ENCODE measurements around the gene SUSD2. TPM values are rescaled to one million over a fixed set of nuclear protein-coding genes. Genes with fewer than 3 reads are reported as not detected.

The SUSD2 gene
- polyA plus RNA-seq, 2 donors: 0.73 to 1.4 TPM

DNA sequence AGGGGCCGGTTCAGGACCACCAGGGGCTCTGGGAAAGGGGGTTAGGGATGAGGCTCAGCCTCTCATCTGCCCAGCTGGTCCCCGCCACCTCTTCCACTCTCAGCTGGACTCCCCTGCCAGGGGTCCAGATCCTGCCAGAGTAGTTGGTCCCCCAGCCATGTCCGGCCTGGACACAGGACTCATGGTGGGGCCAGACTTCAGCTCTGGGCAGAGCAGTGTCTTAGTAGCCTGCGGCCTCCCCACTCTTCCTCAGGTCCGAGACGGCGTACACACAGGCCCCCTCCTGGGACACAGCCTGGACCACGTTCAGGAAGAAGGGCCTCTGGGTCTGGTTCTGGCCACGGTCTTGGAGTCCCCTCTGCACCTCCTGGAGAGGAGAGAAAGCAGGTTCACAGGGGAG is 38.5 kb downstream of the SUSD2 start:
- no peaks in the 10 kb centered on the region for H3K36me3 ChIP-seq (ENCODE audit: control insufficient read depth in 2 of 2, insufficient read depth in 2 of 2, low read length in 1 of 2)
- H3K4me3 ChIP-seq (ENCODE audit: low read depth in 1 of 2, low read length in 2 of 2): no peak overlapping the region
- 87 to 93% methylated on average over 9 of the region's 9 CpGs for WGBS, 2 donors
- peaks cover 2% of the 10 kb centered on the region in 2 donors for H3K9me3 ChIP-seq (ENCODE audit: control insufficient read depth in 2 of 2, insufficient read depth in 1 of 2, low read depth in 1 of 2, low read length in 1 of 2)
- no peaks in the 10 kb centered on the region for H3K27me3 ChIP-seq (ENCODE audit: control insufficient read depth in 1 of 2, insufficient read depth in 2 of 2, low read length in 2 of 2)
- no peaks in the 10 kb centered on the region for H3K4me1 ChIP-seq (ENCODE audit: control insufficient read depth in 2 of 2, insufficient read depth in 2 of 2, low read length in 1 of 2)
- no peak overlapping the region for H3K27ac ChIP-seq (ENCODE audit: low read depth in 2 of 2, low read length in 1 of 2)

DNA sequence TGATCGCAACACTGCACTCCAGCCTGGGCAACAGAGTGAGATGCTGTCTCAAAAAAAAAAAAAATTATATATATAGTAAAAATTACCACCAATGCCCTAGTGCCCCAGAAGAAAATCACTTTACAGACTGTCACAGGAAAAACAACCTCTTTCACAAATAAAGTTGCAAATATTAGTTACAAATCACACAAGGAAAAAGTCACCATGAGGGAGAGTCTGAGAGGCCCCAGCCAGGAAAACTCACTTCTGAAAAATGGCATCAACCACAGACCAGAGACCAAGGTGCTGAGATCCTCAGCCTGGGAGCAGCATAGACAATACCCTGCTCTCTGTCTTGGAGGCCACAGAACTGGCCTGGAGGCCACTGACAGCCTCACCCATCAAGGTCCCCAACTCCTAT is 43.2 kb downstream of the SUSD2 start:
- Histone ChIP-seq H3K4me3 (ENCODE audit: low read depth in 1 of 2, low read length in 2 of 2) (no peak overlapping the region), H3K27ac (ENCODE audit: low read depth in 2 of 2, low read length in 1 of 2) (no peak overlapping the region), H3K27me3 (ENCODE audit: control insufficient read depth in 1 of 2, insufficient read depth in 2 of 2, low read length in 2 of 2) (no peaks in the 10 kb centered on the region), H3K9me3 (ENCODE audit: control insufficient read depth in 2 of 2, insufficient read depth in 1 of 2, low read depth in 1 of 2, low read length in 1 of 2) (peaks cover 7% of the 10 kb centered on the region in 2 donors), H3K36me3 (ENCODE audit: control insufficient read depth in 2 of 2, insufficient read depth in 2 of 2, low read length in 1 of 2) (peaks cover 2 to 3% of the 10 kb centered on the region in 2 donors), H3K4me1 (ENCODE audit: control insufficient read depth in 2 of 2, insufficient read depth in 2 of 2, low read length in 1 of 2) (no peaks in the 10 kb centered on the region)
- WGBS, 2 donors: 80 to 100% methylated on average over 1 of the region's 1 CpG

DNA sequence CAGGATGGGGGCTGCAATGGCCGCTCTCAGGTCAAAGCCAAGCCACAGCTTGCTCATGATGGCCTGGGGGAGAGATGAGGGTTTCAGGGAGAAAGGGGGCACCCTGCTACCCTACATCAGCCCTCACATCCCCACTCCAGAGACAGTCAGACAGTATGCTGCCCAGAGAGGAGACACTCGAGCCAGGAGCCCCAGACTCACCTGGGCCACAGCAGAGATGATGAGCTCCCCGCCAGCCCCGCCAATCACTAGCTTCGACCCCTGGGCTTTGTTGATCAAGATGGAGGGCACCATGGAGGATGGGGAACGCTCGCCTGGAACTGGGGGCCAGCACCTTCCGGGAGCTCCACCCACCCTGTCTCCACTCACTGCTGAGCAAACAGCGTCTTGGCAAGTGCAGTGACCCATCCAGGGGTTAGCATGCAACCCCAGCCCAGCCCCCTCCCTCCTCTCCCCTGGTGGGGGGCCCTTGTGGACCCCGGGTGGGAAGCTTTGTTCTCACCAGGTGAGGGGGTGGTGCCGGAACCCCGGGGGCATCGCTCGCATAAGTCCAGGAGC is 43.8 kb downstream of the SUSD2 start:
- 82 to 89% methylated on average over 12 to 14 of the region's 14 CpGs for WGBS, 2 donors
- Histone ChIP-seq H3K27me3 (ENCODE audit: control insufficient read depth in 1 of 2, insufficient read depth in 2 of 2, low read length in 2 of 2) (no peaks in the 10 kb centered on the region), H3K9me3 (ENCODE audit: control insufficient read depth in 2 of 2, insufficient read depth in 1 of 2, low read depth in 1 of 2, low read length in 1 of 2) (peaks cover 7% of the 10 kb centered on the region in 2 donors), H3K36me3 (ENCODE audit: control insufficient read depth in 2 of 2, insufficient read depth in 2 of 2, low read length in 1 of 2) (peaks cover 2 to 3% of the 10 kb centered on the region in 2 donors), H3K4me3 (ENCODE audit: low read depth in 1 of 2, low read length in 2 of 2) (no peak overlapping the region), H3K4me1 (ENCODE audit: control insufficient read depth in 2 of 2, insufficient read depth in 2 of 2, low read length in 1 of 2) (no peaks in the 10 kb centered on the region), H3K27ac (ENCODE audit: low read depth in 2 of 2, low read length in 1 of 2) (no peak overlapping the region)

DNA sequence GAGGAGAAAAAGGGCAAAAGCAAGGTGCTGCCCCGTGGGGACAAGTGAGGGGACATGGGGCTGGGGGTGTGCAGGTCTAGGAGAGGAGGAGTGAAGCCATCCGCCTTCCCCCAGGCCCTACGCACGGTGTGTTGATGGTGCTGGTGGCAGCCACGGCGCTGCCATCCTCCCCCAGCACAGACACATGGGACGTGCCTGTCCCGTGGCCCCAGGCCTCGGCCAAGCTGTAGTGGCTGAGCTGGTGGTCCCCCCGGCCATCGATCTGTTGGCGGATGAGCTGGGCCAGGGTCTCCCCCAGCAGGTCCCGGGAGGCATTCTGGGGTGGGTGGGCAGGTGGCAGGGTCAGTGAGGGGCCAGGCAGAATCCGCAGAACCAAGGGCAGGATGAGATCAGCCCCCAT is 44.7 kb downstream of the SUSD2 start:
- H3K4me3 ChIP-seq (ENCODE audit: low read depth in 1 of 2, low read length in 2 of 2): no peak overlapping the region
- H3K27ac ChIP-seq (ENCODE audit: low read depth in 2 of 2, low read length in 1 of 2): no peak overlapping the region
- peaks cover 2 to 3% of the 10 kb centered on the region in 2 donors for H3K36me3 ChIP-seq (ENCODE audit: control insufficient read depth in 2 of 2, insufficient read depth in 2 of 2, low read length in 1 of 2)
- no peaks in the 10 kb centered on the region for H3K27me3 ChIP-seq (ENCODE audit: control insufficient read depth in 1 of 2, insufficient read depth in 2 of 2, low read length in 2 of 2)
- no peaks in the 10 kb centered on the region for H3K4me1 ChIP-seq (ENCODE audit: control insufficient read depth in 2 of 2, insufficient read depth in 2 of 2, low read length in 1 of 2)
- peaks cover 7% of the 10 kb centered on the region in 2 donors for H3K9me3 ChIP-seq (ENCODE audit: control insufficient read depth in 2 of 2, insufficient read depth in 1 of 2, low read depth in 1 of 2, low read length in 1 of 2)
- 96% methylated on average over 12 to 14 of the region's 14 CpGs for WGBS, 2 donors

DNA sequence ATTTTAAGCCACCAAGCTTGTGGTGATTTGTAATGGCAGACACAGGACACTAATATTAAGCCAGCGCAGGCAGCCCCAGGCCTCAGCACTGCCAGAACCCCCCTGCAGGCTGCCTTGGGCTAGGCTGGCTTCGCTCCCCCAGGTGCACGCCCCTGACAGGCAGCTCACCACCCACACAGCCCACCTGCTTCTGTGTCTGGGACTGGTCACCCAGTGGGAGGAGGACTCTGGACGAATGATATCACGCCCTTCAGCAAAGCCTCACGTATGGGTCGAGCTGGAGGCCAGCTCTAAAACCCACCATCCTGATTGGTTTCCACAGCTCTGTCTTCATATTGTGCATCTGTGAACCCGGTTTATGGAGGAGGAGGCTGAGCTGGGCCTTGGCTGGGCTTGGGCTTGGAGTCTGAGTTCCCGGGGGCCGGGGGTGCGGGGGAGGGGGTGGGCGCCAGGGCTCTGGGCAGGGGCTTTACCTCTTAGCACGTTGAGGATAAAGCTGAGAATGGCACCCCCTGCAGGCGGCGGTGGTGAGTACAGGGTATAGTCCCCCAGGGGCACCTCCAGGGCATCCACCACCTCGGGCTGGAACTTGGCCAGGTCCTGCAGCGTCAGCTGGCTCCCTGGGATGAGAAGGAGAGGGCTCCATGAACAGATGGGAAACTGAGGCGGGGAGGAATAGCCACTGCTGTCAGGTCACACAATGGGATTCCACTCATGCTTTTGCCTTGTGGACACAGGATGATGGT is 49.8 kb downstream of the SUSD2 start:
- Histone ChIP-seq H3K4me1 (ENCODE audit: control insufficient read depth in 2 of 2, insufficient read depth in 2 of 2, low read length in 1 of 2) (no peaks in the 10 kb centered on the region), H3K36me3 (ENCODE audit: control insufficient read depth in 2 of 2, insufficient read depth in 2 of 2, low read length in 1 of 2) (no peaks in the 10 kb centered on the region), H3K4me3 (ENCODE audit: low read depth in 1 of 2, low read length in 2 of 2) (no peak overlapping the region), H3K9me3 (ENCODE audit: control insufficient read depth in 2 of 2, insufficient read depth in 1 of 2, low read depth in 1 of 2, low read length in 1 of 2) (no peaks in the 10 kb centered on the region), H3K27ac (ENCODE audit: low read depth in 2 of 2, low read length in 1 of 2) (no peak overlapping the region), H3K27me3 (ENCODE audit: control insufficient read depth in 1 of 2, insufficient read depth in 2 of 2, low read length in 2 of 2) (no peaks in the 10 kb centered on the region)
- 58 to 59% methylated on average over 18 of the region's 18 CpGs for WGBS, 2 donors

DNA sequence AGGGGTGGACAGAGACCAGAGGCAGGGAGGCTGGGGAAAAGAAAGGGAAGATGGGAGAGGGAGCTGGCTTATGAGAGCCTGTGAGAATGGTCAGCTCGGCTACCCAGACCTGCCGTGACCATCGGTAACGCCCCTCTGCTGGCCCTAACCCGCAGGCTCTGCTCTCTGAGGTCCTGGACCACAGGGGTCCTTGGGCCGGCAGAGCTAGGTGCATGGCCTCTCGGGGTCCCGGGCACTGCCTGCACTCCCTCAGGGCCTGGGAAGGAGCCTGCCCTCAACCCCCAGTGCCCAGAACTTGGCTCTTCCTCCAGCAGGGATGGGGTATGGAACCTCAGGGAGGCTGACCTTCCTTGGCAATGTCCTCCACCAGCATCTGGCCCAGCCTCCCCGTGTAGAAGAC is 50.4 kb downstream of the SUSD2 start:
- H3K36me3 ChIP-seq (ENCODE audit: control insufficient read depth in 2 of 2, insufficient read depth in 2 of 2, low read length in 1 of 2): no peaks in the 10 kb centered on the region
- no peaks in the 10 kb centered on the region for H3K27me3 ChIP-seq (ENCODE audit: control insufficient read depth in 1 of 2, insufficient read depth in 2 of 2, low read length in 2 of 2)
- 88 to 91% methylated on average over 7 to 9 of the region's 9 CpGs for WGBS, 2 donors
- H3K9me3 ChIP-seq (ENCODE audit: control insufficient read depth in 2 of 2, insufficient read depth in 1 of 2, low read depth in 1 of 2, low read length in 1 of 2): no peaks in the 10 kb centered on the region
- H3K4me1 ChIP-seq (ENCODE audit: control insufficient read depth in 2 of 2, insufficient read depth in 2 of 2, low read length in 1 of 2): no peaks in the 10 kb centered on the region
- H3K27ac ChIP-seq (ENCODE audit: low read depth in 2 of 2, low read length in 1 of 2): no peak overlapping the region
- H3K4me3 ChIP-seq (ENCODE audit: low read depth in 1 of 2, low read length in 2 of 2): no peak overlapping the region

DNA sequence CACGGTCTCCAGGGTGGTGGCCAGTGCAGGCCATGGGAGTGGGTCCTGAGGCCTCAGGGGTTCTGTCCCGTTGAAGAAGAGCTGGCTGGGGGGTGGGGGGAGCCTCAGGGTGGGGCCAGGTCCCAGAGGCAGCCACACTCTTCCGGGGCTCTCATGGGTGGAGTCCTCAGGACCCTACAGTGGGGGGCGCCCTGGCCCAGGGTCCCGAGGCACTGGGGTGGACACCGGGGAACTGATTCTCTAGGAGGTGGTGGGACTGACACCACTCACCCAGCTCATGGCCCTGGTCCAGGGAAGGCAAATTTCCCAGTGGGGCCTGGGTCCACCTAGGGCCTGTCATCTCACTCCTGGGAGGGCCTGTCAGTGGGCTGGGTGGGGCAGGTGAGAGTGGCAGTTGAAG is 50.8 kb downstream of the SUSD2 start:
- no peaks in the 10 kb centered on the region for H3K27me3 ChIP-seq (ENCODE audit: control insufficient read depth in 1 of 2, insufficient read depth in 2 of 2, low read length in 2 of 2)
- WGBS, 2 donors: 91 to 93% methylated on average over 6 of the region's 6 CpGs
- no peaks in the 10 kb centered on the region for H3K4me1 ChIP-seq (ENCODE audit: control insufficient read depth in 2 of 2, insufficient read depth in 2 of 2, low read length in 1 of 2)
- H3K27ac ChIP-seq (ENCODE audit: low read depth in 2 of 2, low read length in 1 of 2): no peak overlapping the region
- no peaks in the 10 kb centered on the region for H3K36me3 ChIP-seq (ENCODE audit: control insufficient read depth in 2 of 2, insufficient read depth in 2 of 2, low read length in 1 of 2)
- H3K9me3 ChIP-seq (ENCODE audit: control insufficient read depth in 2 of 2, insufficient read depth in 1 of 2, low read depth in 1 of 2, low read length in 1 of 2): no peaks in the 10 kb centered on the region
- H3K4me3 ChIP-seq (ENCODE audit: low read depth in 1 of 2, low read length in 2 of 2): no peak overlapping the region

DNA sequence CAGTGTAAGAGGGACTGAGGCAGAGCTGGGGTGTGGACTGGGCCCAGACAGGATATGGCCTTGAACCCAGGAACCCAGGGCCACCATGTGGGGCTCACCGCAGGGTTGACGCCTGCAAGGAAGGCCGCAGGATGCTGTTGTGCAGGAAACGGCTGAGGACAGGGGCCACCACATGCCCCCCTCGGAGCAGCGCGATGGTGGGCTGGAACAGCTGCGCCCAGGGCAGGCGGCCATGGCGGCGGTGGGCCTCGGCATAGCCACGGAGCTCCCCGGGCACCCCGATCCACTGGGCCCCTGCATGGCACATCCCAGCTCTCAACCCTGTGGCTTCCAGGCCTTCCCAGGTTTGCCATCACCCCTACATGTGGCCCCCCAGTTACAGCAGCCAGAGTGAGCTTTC is 51.4 kb downstream of the SUSD2 start:
- H3K4me1 ChIP-seq (ENCODE audit: control insufficient read depth in 2 of 2, insufficient read depth in 2 of 2, low read length in 1 of 2): no peaks in the 10 kb centered on the region
- no peaks in the 10 kb centered on the region for H3K9me3 ChIP-seq (ENCODE audit: control insufficient read depth in 2 of 2, insufficient read depth in 1 of 2, low read depth in 1 of 2, low read length in 1 of 2)
- H3K4me3 ChIP-seq (ENCODE audit: low read depth in 1 of 2, low read length in 2 of 2): no peak overlapping the region
- 90 to 95% methylated on average over 11 to 15 of the region's 15 CpGs for WGBS, 2 donors
- H3K27ac ChIP-seq (ENCODE audit: low read depth in 2 of 2, low read length in 1 of 2): no peak overlapping the region
- no peaks in the 10 kb centered on the region for H3K36me3 ChIP-seq (ENCODE audit: control insufficient read depth in 2 of 2, insufficient read depth in 2 of 2, low read length in 1 of 2)
- H3K27me3 ChIP-seq (ENCODE audit: control insufficient read depth in 1 of 2, insufficient read depth in 2 of 2, low read length in 2 of 2): no peaks in the 10 kb centered on the region

DNA sequence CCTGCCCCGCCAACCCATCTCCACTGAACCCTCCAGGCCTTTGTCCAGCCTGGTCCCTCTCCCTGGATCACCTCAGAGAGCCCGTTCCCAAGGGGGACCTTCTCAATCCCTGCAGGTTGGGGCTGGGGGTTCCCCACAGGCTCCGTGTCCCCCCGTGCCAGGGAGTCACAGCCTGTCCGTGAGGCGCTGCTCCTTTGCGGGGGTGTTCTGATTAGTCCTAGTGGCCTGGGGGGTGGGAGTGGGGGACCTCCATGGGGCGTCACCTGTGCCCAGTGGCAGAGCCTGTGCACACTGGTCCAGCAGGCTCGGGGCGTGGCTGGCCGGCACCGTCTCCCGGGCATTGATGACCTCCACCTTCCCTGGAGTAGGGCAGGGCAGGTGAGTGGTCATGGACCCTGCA is 51.9 kb downstream of the SUSD2 start:
- H3K4me1 ChIP-seq (ENCODE audit: control insufficient read depth in 2 of 2, insufficient read depth in 2 of 2, low read length in 1 of 2): no peaks in the 10 kb centered on the region
- no peak overlapping the region for H3K27ac ChIP-seq (ENCODE audit: low read depth in 2 of 2, low read length in 1 of 2)
- no peaks in the 10 kb centered on the region for H3K36me3 ChIP-seq (ENCODE audit: control insufficient read depth in 2 of 2, insufficient read depth in 2 of 2, low read length in 1 of 2)
- H3K27me3 ChIP-seq (ENCODE audit: control insufficient read depth in 1 of 2, insufficient read depth in 2 of 2, low read length in 2 of 2): no peaks in the 10 kb centered on the region
- H3K4me3 ChIP-seq (ENCODE audit: low read depth in 1 of 2, low read length in 2 of 2): no peak overlapping the region
- WGBS, 2 donors: 93 to 94% methylated on average over 13 of the region's 13 CpGs
- H3K9me3 ChIP-seq (ENCODE audit: control insufficient read depth in 2 of 2, insufficient read depth in 1 of 2, low read depth in 1 of 2, low read length in 1 of 2): no peaks in the 10 kb centered on the region

DNA sequence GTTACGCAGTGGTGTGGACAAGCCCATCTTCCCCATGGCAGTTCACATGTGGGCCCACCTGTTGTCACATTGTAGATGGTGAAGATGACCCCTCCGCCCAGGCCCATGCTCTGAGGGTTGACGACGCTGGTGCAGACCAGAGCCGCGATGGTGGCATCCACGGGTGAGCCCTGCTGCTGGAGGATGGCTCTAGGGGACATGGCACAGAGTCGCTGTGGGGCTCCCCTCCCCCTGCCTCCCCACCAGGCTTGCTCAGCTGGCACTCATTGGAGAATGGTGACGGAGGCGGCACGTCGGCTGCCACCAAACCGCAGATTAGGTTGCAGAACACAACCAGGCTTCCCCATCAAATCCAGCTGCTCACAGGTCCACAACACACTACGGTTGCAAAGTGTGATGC is 52.5 kb downstream of the SUSD2 start:
- Histone ChIP-seq H3K27ac (ENCODE audit: low read depth in 2 of 2, low read length in 1 of 2) (no peak overlapping the region), H3K4me3 (ENCODE audit: low read depth in 1 of 2, low read length in 2 of 2) (no peak overlapping the region), H3K36me3 (ENCODE audit: control insufficient read depth in 2 of 2, insufficient read depth in 2 of 2, low read length in 1 of 2) (no peaks in the 10 kb centered on the region), H3K9me3 (ENCODE audit: control insufficient read depth in 2 of 2, insufficient read depth in 1 of 2, low read depth in 1 of 2, low read length in 1 of 2) (no peaks in the 10 kb centered on the region), H3K27me3 (ENCODE audit: control insufficient read depth in 1 of 2, insufficient read depth in 2 of 2, low read length in 2 of 2) (no peaks in the 10 kb centered on the region), H3K4me1 (ENCODE audit: control insufficient read depth in 2 of 2, insufficient read depth in 2 of 2, low read length in 1 of 2) (no peaks in the 10 kb centered on the region)
- 89 to 94% methylated on average over 14 of the region's 14 CpGs for whole genome bisulfite sequencing, 2 donors
